HG03521 (cell line): ENCODE data around the gene ENSA.
"Not testable (repeated sequence)": the region's sequence is repeated elsewhere in the genome, so short reads cannot be mapped to it uniquely, and the experiment has no call there.

Source experiments
- ATAC-seq: cut with Tn5 transposase; IDR thresholded peaks from one replicate; pipeline ENCODE4 v1.9.1; 2021; ENCODE audit warnings: mild to moderate bottlenecking, moderate library complexity; ENCODE audit not compliant: unreplicated experiment

ENSA gene, protein sequence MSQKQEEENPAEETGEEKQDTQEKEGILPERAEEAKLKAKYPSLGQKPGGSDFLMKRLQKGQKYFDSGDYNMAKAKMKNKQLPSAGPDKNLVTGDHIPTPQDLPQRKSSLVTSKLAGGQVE

GRCh38 chr1:150629115-150629928 lies at the start of gene ENSA:
Gene ENSA (minus strand): TSS chr1:150629612. CDS start chr1:150629470, 142 bp downstream.
- ATAC-seq = peak; percentile 88

DNA sequence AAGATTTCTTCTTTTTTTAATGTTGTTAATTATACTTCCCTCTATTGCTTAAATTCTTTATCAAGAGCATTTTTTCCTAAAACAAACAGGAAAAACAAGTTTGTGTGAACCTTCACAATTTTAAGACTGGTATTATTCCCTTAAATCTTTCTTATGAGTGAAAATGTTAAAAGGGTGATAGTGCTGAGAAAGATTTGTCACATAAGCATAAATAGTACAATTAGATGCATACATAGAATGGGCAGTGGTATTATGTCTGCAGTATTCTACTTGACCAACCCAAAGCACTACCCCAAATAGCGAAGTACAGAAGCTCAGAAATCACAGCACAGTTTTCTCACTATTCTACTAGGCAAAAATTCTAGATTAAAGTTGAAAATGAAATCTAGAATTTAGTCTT lies 49.6 kb upstream of the ENSA start:
- ATAC-seq = no peak

DNA sequence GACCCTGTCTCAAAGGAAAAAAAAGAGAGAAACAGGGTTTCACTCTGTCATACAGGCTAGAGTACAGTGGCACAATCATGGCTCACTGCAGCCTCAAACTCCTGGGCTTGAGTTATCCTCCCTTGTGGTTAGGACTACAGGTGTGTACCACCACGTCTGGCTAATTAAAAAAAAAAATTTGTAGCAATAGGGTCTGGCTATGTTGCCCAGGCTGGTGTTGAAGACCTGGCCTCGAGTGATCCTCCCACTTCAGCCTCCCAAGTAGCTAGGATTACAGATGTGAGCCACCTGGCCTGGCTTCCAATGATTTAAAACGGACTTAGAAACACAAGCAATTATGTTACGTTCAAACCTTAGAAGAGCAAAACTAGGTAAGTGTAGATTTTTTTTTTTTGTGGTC lies 45.5 kb upstream of the ENSA start:
- ATAC-seq = no peak

- ATAC-seq = no peak
Observed at GRCh38 chr1:150663321-150663720, 33.9 kb upstream of the ENSA start.

GRCh38 chr1:150662811-150663210 lies 33.4 kb upstream of the ENSA start:
- ATAC-seq = no peak

- no peak for ATAC-seq
Observed at GRCh38 chr1:150661156-150661555, 31.7 kb upstream of the ENSA start.

DNA sequence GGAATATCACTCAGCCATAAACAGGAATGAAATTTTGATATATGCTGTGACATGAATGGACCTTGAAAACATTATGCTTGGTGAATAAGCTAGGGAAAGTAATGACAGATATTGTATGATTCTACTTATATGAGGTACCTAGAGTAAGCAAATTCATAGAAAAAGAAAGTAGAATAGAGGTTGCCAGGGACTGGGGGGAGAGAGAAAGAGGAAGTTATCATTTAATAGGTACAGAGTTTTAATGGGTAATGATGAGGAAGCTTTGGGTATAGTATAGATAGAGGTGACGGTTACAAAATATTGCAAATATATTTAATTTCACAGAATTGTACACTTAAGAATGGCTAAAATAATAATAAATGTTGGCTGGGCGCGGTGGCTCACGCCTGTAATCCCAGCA lies 31.2 kb upstream of the ENSA start:
- no peak for ATAC-seq

DNA sequence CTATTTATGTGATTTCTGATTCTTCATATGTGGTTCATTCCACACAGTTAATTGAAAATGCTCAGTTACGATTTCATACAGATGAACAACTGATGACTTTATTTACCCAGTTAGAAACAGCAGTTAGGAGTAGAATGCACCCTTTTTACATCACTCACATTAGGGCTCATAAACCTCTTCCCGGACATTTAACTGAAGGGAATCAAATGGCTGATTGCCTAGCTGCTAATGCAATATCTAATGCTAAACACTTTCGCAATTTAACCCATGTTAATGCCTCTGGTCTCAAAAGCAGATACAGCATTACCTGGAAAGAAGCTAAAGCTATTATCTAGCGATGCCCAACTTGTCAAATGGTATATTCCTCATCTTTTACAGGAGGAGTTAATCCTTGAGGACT lies 27.7 kb upstream of the ENSA start:
- not testable (repeated sequence) for ATAC-seq

- ATAC-seq = not testable (repeated sequence)
Observed at GRCh38 chr1:150654635-150655034, 25.2 kb upstream of the ENSA start.

DNA sequence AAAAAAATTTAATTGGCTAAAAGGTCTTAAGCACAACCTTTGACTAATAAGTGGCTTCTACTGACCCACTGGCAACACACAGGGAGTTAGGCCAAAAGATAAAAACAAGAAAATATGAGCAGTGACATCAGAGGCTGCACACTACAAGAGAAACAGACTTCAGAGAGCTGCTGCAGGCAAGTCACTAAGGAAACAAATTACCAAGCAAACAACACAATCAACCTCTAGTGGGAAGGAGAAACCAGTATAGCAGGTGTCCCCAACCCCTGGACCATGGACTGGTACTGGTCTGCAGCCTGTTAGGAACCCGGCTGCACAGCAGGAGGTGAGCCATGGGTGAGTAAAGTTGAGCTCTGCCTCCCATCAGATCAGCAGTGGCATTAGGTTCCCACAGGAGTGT lies 20.8 kb upstream of the ENSA start:
- ATAC-seq = no peak

DNA sequence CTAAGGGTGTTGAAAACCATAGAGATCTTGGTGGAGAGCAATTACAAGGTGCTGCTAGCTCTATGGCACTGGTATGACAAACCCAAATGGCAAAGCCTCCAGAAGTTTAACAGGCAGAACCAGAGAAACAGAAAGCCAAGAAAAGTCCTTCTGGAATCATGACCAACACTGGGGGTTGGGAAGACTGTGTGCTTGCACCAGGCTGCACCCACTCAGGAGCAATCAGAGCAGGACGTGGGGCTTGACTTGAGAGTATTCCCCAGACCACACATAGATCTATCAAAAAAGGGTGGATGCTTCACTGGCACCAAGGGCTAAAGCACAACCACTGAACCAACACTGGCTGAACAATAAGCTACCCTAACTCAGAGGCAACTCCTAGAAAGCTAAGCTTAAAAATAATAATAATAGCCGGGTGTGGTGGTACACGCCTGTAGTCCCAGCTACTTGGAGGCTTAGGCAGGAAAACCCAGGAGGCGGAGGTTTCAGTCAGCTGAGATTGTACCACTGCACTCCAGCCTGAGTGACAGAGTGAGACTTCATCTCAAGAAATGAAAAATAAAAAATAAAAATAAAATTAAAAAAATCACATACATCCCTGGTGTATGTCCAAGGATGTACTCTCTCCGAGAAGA lies 20.1 kb upstream of the ENSA start:
- no peak for ATAC-seq

GRCh38 chr1:150642296-150642695 lies 12.9 kb upstream of the ENSA start:
- ATAC-seq = no peak

GRCh38 chr1:150641126-150641815 lies 11.9 kb upstream of the ENSA start:
- ATAC-seq = not testable (repeated sequence)

DNA sequence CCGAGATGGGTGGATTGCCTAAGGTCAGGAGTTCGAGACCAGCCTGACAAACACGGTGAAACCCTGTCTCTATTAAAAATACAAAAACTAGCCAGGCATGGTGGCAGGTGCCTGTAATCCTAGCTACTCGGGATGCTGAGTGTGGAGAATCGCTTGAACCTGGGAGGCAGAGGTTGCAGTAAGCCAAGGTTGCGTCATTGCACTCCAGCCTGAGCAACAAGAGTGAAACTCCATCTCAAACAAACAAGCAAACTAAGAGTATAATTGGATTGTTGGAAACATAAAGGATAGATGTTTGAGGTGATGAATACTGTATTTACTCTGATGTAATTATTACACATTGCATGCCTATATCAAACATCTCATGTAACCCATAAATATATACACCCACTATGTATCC lies 9.0 kb upstream of the ENSA start:
- ATAC-seq = not testable (repeated sequence)

GRCh38 chr1:150634839-150635622 lies 5.6 kb upstream of the ENSA start:
- not testable (repeated sequence) for ATAC-seq

- ATAC-seq = no peak
Observed at GRCh38 chr1:150628766-150629114, 672 bp downstream of the ENSA start.

DNA sequence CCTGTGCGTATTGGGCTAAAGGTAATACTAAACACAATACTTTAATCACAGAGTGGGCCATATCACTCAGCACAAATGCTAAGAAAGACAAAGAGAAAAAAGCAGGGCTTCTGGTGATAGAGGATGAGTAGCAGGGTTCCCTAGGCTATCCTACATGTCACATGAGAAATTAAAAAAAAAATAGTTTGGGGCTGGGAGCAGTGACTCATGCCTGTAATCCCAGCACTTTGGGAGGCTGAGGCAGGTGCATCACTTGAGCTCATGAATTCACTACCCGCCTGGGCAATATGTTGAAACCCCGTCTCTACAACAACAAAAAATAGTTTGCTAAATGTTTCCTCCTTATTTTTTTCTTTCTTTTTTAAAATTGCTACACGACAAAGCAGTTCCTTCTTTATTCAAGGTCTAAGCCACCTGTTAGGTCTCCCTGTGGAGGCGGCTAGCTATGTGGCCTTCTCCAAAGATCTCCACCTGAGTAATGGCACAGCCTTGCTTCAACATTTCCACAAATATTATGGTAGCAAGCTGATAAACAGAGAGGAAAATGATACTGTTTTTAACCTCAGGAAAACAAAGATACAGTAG lies 1.5 kb downstream of the ENSA start:
- ATAC-seq = no peak

DNA sequence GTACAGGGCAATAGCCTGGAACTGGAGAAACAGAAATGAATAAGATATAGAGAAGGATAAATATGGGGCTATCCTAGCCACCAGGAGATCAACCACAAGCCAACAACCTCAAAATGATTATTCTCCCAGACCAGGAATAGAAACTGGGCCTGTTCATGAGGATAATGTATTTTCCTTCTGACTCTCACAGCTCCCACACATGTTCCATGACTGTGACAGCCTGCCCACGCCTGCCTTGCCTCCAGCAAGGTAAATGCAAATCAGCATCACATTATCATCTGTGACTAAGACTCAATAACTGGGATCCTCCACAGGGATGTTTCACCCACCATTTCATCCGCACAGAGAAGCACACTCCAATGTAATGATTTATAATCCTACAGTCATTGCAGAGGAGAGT lies 3.3 kb downstream of the ENSA start:
- no peak for ATAC-seq

DNA sequence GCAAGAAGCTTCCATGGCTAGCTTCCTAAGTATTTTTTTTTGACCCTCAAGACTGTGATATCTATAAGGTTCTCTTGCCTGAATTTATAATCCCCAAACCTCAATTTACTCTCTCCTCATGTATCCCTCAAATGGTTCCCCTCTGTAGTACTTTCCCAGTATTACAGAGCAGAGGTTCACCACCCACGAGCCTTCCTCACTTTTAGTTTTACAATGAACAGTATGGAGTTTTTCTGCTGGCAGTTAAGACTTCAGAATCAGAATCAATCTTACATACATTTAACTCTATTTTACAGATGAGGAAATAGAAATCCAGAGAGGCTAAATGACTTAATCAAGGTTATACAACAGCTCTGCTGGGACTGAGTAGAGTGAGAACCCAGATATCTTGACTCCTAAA lies 4.9 kb downstream of the ENSA start:
- ATAC-seq = not testable (repeated sequence)

DNA sequence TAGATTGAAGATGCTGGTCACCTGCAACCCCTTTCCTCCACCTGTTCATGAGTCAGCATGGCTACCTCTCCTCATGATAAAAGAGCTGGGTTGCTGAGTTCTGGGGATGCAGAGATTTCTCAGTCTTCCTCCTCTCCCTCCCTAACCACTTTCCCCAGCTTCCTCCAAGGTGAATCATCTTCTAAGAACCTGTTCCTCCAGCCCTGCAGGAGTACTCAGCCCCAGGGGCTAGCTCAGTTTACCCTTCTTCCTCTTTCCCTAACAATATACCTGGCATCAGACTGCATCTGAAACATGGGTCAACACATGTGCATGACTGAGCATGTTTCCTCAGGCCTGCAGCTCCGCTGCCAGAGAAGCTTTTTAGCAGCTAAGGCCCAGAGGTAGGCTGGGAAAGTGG lies 5.3 kb downstream of the ENSA start:
- not testable (repeated sequence) for ATAC-seq
